Activated CD8-positive, alpha-beta memory T cell treated with anti-CD3 and anti-CD28 coated beads, Interleukin-2, amount 50 U/mL, for 1 hour (primary cell): Measurements from ENCODE around the gene GIMAP1.

Experiments
- DNase-seq: peaks from one replicate; pipeline ENCODE4 v3.0.0-alpha.2; 2020; ENCODE audit errors: extremely low read depth

The GIMAP1 gene

DNA sequence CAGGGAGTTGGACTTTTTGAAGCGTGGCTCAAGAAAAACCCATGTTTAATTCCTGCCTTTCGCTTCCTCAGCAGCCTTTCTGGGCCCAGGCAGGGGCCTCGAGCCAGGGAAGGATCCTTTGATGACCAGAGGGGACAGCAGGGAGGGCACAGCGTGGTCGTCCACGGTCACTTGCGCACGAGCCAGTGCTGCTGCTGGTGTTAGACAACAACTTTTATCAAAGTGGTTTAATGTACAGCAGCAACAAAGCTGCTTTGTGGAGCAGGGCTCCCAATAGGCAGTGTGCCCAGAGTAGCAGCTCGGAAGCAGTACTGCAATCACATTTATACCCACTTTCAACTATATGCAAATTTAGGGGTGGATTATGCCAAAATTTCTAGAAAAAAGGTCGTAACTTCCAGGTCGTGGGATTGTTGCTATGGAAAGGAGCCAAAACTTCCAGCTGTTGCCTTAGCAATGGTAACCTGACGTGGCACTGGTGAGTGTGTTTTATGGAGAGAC is 6.1 kb downstream of the GIMAP1 start:
- no peak for DNase-seq

DNA sequence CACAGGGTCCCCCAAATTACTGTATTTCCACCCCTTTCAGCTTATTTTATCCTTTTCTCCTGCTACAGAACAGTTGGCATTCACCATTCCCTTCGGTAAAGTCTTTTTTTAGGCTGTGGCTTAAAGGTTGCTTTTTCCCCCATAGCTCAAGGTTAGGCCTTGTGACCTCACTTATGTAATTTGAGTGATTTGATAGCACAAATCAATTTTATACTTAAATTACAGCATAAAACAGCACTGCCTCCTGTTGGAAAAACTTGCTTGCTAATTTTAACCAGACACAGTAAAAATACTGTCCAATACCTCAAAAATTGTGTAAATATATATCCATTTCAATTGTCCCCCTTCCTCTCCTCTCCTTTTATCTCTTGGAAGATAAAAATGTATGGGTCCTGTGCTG is 7.1 kb downstream of the GIMAP1 start:
- no peak for DNase-seq

DNA sequence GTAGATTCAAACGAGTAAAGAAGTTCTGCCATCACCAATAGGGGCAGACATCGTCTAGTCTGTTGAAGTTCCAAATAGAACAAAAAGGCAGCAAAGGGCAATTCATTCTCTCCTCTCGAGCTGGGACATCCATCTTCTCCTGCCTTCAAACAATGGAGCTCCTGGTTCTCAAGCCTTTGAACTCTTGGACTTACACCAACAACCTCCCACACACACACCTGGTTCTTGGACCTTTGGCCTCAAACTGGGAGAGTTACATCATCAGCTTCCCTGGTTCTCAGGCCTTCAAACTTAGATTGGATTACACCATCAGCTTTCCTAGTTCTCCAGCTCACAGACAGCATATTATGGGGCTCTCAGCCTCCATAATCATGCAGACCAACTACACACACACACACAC is 11.0 kb downstream of the GIMAP1 start:
- DNase-seq = no peak

- DNase-seq = no peak
Measured at GRCh38 chr7:150728011-150728410, 11.6 kb downstream of the GIMAP1 start.

- no peak for DNase-seq
Measured at GRCh38 chr7:150728609-150729008, 12.2 kb downstream of the GIMAP1 start.

DNA sequence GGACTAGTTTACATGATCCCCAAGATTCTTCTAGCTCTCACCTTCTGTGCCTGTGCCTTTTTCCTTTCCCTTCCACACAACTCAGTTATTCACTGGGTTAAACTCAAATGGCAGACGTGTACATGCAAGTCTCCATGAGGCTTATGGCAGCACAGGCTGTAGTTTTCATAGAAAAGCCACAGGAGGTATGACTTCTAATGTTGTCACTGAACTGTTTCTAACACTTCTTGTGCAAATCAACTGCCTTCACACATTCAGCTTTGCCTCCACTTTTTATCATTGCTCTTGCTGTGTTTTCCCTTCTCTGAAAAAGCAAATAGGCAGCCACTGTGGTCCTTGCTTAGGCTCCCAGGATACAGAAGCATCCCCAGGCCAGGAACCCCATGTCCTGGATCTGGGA is 15.5 kb downstream of the GIMAP1 start:
- DNase-seq = no peak

- DNase-seq = no peak
Measured at GRCh38 chr7:150732786-150733481, 16.5 kb downstream of the GIMAP1 start.

GRCh38 chr7:150733482-150734095 is 17.2 kb downstream of the GIMAP1 start:
- DNase-seq = no peak

- no peak for DNase-seq
Measured at GRCh38 chr7:150734254-150734653, 17.8 kb downstream of the GIMAP1 start.

- DNase-seq = no peak
Measured at GRCh38 chr7:150735596-150736358, 19.4 kb downstream of the GIMAP1 start.

- DNase-seq = no peak
Measured at GRCh38 chr7:150736864-150737263, 20.5 kb downstream of the GIMAP1 start.

DNA sequence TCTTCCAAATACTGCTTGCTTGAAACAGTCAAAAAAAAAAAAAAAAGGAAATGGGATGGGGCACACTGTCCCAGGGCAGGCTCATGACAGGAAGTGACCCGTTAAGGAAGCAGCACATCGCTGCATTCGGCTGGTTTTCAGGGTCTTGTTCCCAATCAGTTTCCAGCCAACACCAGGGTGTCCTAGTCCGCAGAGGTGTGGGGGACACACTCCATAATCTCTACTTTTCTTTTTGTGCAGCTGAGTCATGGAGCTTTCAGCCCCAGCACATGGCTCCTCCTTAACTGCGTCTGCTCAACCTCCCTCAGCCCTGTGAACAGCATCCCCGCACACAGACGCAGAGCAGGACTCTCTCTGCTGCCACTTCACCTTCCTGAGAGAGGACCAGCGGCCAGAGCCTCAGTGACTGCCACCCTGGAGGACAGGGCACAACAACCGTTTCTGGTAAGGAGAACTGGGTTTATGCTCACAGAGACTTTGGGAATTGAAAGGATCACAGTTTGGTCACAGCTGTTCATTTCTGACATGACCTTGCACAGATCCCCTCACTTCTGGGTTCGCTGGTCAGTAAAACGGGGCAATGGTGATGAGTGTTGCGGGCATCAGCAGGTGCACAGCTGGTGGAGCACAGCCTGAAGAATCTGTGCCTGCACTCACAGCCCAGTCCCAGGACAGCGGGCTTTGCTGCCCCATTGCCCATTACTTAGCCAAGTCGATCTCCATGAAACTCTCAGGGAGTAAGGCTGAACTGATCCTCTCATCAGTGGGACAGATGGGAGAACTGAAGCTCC is 21.0 kb downstream of the GIMAP1 start, which contains the start of gene GIMAP5:
TSS of gene GIMAP5 (plus strand) at position 154 of the 791 bp plus-strand sequence. CDS start 3,467 bp downstream, outside the sequence.
- no peak for DNase-seq

- no peak for DNase-seq
Measured at GRCh38 chr7:150738092-150738491, 21.7 kb downstream of the GIMAP1 start.

GRCh38 chr7:150738591-150739001 is 22.2 kb downstream of the GIMAP1 start:
- no peak for DNase-seq

DNA sequence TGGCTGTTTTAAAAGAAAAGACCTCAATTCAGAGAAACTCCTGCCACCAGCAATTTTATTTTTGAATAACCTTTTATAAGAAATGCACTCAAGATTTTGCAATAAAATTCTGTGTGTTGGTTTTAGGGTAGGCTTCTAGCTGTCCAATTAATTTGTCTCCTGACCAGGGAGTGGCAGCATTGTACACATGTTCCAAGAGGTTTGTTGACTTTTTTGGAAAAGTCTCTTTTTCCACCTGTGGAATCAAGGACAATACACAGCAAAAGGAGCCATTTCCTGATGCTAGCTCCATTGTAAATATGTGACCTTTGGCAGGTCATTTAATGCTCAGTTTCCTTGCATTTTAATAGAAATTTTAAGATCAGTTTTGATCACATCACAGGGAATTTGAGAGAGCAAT is 22.6 kb downstream of the GIMAP1 start:
- DNase-seq = no peak

DNA sequence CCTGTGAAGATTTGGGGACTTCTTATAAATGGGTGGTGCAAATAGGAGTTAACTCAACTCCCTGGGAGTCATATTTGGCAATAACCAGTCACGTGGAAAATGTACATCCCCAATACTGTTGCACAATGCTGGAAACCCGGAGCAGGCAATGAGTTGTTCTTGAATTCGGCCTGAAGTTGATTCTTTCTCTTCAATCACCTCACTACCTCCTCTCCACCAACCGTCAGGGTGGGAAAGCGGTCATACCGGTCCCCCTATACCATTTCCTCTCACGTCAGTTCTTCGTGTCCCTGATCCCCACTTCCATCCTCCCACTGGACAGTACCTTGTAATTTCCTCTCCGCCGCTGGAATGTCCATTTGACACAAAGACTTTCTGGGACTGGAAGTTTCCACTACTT is 23.6 kb downstream of the GIMAP1 start:
- no peak for DNase-seq

DNA sequence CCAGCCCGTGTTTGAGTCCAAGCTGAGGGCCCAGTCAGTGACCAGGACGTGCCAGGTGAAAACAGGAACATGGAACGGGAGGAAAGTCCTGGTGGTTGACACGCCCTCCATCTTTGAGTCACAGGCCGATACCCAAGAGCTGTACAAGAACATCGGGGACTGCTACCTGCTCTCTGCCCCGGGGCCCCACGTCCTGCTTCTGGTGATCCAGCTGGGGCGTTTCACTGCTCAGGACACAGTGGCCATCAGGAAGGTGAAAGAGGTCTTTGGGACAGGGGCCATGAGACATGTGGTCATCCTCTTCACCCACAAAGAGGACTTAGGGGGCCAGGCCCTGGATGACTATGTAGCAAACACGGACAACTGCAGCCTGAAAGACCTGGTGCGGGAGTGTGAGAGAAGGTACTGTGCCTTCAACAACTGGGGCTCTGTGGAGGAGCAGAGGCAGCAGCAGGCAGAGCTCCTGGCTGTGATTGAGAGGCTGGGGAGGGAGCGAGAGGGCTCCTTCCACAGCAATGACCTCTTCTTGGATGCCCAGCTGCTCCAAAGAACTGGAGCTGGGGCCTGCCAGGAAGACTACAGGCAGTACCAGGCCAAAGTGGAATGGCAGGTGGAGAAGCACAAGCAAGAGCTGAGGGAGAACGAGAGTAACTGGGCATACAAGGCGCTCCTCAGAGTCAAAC is 26.0 kb downstream of the GIMAP1 start:
- no peak for DNase-seq

DNA sequence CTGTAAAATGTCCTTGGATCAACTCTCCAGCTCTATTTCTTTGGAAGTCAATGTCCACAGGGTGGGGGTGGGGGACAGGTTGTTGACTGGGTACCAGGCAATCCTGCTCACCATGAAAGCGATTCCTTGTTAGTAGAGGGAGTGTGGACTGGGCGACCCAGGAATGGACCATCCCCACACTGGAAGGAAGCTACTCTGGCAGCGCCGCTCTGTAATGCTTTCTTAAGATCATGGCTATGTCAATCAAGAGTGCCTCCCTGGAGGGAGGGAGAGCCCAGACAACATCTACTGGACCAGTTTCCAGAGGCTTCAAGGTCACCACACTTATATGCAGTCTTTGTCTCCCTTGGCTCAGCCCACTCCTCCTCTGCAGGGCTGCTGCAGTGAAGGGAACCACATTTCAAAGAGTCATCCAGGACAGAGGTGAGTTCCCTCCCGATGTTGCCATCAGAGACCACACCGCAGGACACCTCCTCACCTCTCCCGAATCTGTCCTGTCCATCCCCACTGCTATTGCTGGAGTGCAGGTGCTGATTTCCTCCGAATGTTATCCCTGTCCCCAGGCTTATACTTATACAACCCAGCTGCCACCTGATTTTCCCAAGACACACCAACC is 27.7 kb downstream of the GIMAP1 start:
- no peak for DNase-seq

GRCh38 chr7:150745086-150745485 is 28.7 kb downstream of the GIMAP1 start:
- no peak for DNase-seq

GRCh38 chr7:150745876-150746275 is 29.5 kb downstream of the GIMAP1 start:
- DNase-seq = no peak

- no peak for DNase-seq
Measured at GRCh38 chr7:150746921-150747320, 30.5 kb downstream of the GIMAP1 start.
